HK-2 (cell line): ENCODE data around the gene KCNJ5.
A peak's percentile ranks its signal among the peaks of the same experiment; 100 is the strongest.

Source experiments
- DNase-seq: peaks from one replicate; pipeline ENCODE4 v3.0.0-alpha.2; 2018; ENCODE audit not compliant: unreplicated experiment

KCNJ5 gene

DNA sequence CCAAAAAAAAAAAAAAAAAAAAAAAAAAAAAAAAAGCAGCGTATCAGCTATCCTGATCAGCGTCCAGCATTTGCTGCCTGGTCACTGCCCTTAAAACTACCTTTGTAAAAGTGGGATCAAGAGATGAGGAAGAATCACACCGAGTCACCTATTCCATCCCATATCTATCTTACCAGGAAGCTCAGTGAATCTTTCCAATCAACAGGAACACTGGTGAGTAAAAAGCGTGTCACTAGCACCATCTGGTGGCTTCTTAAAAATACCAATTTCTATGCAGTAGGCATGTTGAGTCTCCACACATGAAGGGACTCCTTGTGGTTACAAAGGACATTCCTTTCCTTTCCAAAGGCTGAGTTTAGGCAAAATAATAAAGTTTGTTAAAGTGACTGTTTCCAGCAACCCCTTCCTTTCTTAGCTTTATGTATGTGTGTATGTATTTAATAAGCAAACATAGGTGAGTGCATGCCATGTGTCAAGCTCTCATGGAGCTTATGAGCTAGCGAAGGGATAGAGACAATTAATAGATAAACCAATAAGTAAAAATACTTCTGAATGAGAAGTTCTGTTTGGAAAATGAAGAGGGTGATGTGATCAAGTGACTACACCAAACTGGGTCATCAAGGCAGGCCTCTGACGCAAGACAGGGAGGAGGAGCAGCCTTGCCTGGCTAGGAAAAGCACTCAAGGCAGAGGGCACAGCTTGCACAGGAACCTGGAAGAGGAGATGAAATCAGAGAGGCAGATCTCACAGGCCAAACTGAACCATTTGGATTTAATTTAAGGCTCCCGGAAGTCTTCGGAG lies 65.4 kb downstream of the KCNJ5 start:
- peak; percentile 2 for DNase-seq

DNA sequence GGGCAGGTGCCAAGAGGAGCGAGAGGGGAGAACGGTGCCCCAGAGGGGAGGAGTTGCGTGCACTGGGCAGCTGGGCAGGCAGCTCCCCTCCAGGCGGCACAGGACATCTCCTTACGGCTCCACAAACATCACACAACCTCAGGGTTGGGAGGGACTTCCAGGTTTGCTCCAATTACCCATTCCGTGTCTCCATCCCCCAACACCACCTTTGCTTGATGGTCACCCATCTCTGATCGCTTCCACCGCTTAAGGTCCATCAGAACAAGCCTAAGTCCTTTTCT lies 66.0 kb downstream of the KCNJ5 start:
- DNase-seq = no peak

DNA sequence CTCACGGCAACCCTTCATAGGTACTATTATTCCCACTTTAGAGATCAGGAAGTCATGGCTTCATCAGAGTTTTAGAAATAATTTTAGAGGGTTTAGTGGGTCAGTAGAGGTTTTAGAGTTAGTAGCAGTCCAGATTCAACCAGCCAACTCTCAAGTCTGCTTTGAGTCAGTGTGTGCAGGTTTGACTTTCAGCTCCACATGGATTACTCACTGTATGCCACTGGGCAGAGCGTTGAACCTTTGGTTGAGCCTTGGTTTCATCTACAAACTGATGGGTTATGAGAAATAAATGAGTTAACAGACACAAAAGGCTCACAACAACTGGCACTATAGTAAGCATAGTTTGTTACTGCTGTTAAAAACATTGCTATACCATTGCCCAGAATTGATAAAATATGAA lies 70.5 kb downstream of the KCNJ5 start:
- no peak for DNase-seq

DNA sequence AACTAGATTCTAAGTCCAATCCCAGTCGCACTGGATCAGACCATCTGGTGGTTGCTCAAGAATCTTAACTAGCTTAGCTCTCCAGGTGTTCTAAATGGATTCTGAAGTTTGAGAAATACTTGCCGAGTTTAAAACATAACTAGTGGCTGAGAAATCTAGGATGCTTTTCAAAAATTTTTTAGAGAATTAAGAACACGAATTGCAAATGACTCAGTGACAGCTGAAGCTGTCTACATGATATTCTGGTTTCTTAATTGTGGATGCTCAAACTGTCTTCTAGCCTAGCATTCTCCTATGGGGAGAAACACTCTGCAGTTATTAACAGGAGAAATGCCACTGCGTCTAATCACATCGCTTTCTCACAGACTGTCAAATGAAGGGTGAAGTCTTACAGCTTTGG lies 71.7 kb downstream of the KCNJ5 start:
- DNase-seq = no peak

DNA sequence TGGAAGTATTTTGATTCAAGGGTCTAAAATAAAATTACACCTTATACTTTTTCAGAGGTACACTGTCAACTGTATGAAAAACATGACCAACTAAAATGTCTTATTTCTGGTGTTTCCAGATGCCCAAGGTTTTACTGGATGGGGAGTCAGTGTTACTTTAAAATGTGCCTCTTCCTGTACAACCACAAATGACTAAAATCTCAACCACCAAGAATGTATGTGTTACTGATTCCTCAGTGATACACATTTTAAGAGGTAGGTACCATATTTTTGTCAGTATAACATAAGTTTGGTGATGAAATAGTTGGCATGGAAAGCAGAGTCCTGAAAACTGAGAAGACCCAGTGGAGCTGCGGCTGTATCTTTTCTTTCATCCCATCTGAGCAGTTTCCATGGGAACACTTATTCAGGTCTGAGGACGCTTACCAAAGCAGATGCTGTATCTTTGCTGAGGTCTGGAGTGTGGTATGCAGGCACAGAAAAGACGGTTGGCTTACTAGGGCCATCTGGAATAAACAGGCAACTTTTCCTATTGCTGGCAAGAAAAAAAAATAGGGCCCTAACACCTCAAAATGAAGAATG lies 72.7 kb downstream of the KCNJ5 start:
- DNase-seq = no peak

DNA sequence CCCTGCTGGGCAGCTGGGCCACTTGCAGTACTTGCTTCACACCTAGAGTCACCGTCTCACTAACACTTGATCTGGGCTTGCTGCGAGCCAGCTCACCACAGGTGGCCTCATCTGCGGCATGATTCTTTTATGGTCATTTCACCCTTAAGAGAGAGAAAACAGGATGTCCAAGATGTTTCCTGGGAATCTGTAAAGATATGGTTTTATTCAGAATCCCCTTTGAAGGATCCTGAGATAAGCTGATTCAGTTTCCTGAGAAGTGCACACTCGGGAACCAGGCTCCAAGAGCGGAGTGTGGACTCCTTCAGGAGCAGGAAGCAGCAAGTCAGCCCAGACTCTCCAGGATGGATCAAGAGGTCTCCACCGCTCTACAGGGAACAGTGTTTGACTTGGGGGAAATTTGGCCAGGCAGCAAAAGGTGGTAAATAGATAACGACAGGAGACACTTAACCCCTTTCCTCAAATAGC lies 73.3 kb downstream of the KCNJ5 start:
- no peak for DNase-seq

DNA sequence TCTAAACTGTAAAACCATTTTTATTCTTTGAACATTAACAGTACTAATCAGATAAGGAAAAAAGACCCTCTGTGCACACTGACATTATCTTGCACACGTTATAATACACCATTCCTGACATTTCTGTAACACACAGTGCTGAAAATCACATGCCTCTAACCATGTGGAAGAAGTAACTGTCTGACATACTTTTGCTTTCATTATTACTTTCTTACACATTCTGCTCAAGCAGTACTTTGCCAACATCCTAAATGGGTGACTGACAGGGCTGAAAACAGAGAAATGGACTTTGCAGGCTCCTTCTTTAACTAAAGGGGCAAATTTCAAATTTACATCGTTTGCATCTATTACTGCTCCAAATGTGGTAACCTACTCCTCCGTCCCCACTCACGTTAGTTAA lies 74.3 kb downstream of the KCNJ5 start:
- no peak for DNase-seq

DNA sequence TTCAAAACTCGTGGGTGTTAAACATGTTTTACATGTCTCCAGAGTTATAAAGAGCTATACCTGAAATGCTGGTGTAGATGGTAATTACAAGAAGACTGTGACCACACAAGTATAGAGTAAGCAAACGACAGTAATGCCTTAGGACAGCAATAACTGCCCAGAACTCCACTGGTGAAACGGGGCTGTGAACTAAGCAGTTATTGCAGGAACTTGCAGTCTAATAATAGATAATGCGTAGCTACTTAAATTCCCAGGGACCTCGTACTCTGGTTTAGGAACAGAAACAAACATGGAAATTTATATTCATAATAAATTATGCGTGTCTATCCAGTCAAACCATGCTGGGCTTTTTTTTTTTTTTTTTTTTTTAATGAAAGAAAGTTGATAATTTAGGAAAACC lies 76.4 kb downstream of the KCNJ5 start:
- DNase-seq = no peak

DNA sequence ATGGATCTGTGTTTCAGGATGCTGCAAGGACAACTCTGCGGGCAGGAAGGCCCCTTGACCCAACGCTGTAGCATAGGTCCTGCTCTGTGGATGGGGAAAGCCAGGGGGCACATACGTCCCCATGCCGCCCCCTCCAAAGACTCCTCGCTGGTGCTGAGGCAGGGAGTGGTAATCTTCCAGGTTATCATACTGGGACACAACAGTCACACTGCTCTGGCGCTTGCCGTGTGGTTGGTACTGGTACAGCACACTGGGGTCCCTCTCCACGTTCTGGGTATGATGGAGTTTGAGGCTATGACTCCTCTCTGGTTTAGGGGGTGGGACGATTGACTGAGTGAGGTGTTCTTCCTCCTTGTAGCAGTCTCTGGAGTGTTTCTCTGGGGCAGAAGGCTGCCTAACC lies 77.8 kb downstream of the KCNJ5 start:
- DNase-seq = no peak
